ENCODE data around the gene GGT5.
"Not testable (repeated sequence)": the region's sequence is repeated elsewhere in the genome, so short reads cannot be mapped to it uniquely, and the experiment has no call there.

GGT5 gene

DNA sequence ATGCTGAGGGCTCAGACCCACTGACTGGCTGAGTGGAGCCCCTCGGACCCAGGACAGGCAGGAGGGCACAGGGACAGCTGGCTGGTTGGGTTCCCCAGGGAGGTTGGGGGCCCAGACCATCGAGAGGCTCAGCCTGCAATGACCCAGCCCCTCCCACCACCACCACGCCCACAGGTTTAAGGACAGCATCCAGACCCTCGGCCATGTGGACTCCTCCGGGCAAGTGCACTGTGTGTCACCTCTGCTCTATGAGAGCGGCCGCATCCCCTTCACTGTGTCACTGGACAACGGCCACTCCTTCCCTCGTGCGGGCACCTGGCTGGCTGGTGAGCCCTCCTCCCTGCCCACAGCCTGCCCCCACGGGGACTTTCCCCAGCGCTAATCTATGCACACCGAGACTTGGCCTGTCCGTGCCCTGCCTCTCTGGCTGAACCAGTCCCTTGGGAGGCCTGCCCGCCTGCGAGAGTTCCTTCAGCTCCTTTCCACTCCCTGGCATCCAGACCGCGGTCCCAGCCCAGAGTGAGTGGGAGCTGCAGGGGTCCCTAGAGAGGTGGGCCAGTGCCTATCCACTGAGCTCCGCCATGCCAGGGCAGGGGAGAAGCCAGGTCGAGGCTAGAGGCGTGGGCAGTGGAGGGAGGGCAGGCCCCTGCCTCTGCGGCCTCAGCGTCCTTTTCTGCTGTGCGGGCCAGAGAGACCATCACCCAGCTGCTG, 61.4 kb downstream of the GGT5 start:
- no peak for DNase-seq (ENCODE audit: low read depth)
- no peak overlapping the region for H3K4me3 ChIP-seq (ENCODE audit: low read length)

GRCh38 chr22:24182900-24183246, 62.0 kb downstream of the GGT5 start:
- H3K4me3 ChIP-seq (ENCODE audit: low read length); DNase-seq (ENCODE audit: low read depth): not testable (repeated sequence)

More for the DNA sequence above, 61.4 kb downstream of the GGT5 start:
- TF ChIP-seq, protein P1, sequence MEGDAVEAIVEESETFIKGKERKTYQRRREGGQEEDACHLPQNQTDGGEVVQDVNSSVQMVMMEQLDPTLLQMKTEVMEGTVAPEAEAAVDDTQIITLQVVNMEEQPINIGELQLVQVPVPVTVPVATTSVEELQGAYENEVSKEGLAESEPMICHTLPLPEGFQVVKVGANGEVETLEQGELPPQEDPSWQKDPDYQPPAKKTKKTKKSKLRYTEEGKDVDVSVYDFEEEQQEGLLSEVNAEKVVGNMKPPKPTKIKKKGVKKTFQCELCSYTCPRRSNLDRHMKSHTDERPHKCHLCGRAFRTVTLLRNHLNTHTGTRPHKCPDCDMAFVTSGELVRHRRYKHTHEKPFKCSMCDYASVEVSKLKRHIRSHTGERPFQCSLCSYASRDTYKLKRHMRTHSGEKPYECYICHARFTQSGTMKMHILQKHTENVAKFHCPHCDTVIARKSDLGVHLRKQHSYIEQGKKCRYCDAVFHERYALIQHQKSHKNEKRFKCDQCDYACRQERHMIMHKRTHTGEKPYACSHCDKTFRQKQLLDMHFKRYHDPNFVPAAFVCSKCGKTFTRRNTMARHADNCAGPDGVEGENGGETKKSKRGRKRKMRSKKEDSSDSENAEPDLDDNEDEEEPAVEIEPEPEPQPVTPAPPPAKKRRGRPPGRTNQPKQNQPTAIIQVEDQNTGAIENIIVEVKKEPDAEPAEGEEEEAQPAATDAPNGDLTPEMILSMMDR (IDR thresholded peaks at IDR 0.05; ENCODE audit: insufficient read depth, low read depth, low read length, missing control alignments), result no peak

DNA sequence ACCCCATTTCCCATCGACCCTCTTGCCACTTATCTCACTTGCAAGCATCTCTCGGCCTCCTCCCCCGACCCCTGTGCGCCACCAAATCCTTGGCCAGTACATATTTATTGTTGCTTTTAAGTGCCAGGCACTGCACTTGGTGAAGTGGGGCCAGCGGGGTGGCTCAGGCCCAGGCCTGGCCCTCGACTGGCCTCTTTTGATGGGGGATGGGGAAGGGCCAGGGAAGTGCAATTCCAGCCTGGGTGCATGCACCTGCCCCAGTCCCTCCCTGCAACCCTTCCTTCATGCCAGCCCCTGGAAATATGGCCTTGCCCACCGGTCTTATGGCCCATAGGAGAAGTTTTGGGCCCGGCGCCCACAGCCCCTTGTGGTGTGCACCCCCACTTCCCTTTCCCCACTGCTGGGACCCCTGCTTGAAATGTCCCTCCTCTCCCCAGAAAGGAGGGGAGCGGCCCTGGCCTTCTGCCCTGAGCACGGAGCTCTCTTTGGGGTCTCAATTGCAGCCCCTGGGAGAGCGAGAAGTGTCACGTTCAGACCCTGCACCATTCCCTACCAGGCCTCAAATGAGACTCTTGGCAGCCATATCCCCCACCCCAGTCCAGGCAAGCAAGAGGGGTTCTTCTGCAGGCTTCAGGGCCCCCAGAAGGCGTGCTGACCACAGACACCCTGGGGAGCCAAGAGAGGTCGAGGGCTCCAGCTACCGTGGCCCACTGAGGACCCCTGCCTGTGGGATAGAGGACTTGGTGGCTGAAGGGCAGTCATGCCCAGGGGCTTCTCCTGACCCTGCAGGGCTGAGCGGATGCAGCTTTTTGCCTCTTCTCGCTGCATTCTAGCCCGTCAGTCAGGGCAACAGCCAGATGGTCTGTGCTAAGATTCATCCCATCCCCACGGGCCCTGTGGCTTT, 62.6 kb downstream of the GGT5 start:
- no peak overlapping the region for H3K4me3 ChIP-seq (ENCODE audit: low read length)
- DNase-seq (ENCODE audit: low read depth), result no peak
- TF ChIP-seq, protein P1 (IDR thresholded peaks at IDR 0.05; ENCODE audit: insufficient read depth, low read depth, low read length, missing control alignments), result no peak

GRCh38 chr22:24181088-24181995, 63.5 kb downstream of the GGT5 start, which contains the start of gene SUSD2:
SUSD2 (plus strand) TSS chr22:24181487; CDS start chr22:24181520, 33 bp downstream.
- no peak for DNase-seq (ENCODE audit: low read depth)
- TF ChIP-seq, protein P1 (IDR thresholded peaks at IDR 0.05; ENCODE audit: insufficient read depth, low read depth, low read length, missing control alignments), result no peak
- H3K4me3 ChIP-seq (ENCODE audit: low read length), result no peak within 1 kb of the TSS

- no peak for DNase-seq (ENCODE audit: low read depth)
- TF ChIP-seq, protein P1 (IDR thresholded peaks at IDR 0.05; ENCODE audit: insufficient read depth, low read depth, low read length, missing control alignments), result no peak
These were observed 64.4 kb downstream of the GGT5 start for GRCh38 chr22:24180316-24181087.

DNA sequence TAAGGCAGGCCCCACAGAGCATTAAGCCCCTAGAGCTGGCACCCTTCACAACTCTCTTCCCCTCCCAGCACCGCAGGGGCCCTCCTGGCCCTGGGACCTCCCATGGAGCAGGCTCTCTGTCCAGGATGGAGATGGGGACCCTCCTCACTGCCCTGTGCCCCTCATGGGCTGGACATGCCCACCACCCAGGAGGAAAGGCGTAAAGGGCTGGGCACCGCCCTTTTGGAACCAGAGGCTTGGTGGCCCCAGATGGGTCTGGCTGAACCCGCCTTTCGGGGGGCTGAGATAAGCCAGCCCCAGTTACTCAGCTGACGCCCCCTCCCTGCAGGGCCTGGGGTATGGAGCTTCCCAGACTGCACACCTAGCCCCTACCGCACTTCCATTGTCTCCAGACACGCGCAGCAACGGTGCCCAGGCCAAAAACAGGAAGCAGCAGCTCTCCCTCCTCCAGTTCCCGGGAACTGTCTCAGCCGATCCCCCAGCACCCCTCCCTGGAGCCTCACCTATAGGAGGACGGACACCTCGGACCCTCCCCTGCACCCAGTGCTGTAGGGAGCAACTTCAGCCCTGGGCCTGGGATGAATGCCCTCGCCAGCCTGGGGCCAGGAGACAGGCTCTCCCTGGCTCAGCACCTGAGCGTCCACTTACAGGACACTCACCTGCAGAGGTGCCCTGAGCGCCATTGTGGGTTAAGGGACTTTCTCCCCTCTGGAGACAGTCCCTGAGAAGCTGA, 65.2 kb downstream of the GGT5 start:
- no peak for DNase-seq (ENCODE audit: low read depth)
- no peak overlapping the region for H3K4me3 ChIP-seq (ENCODE audit: low read length)
- TF ChIP-seq, protein P1 (IDR thresholded peaks at IDR 0.05; ENCODE audit: insufficient read depth, low read depth, low read length, missing control alignments), result no peak

More at GRCh38 chr22:24180316-24181087, 64.4 kb downstream of the GGT5 start:
- H3K4me3 ChIP-seq (ENCODE audit: low read length), result no peak overlapping the region

Measured in epithelial cell of esophagus (primary cell).